HL-60 (cell line): Measurements from ENCODE around the gene GON4L.
A peak's percentile ranks its signal among the peaks of the same experiment; 100 is the strongest.
"Not testable (repeated sequence)": the region's sequence is repeated elsewhere in the genome, so short reads cannot be mapped to it uniquely, and the experiment has no call there.

Source experiments
- DNase-seq, 2 experiments: peaks; one replicate each; pipeline ENCODE4 v3.0.0-alpha.2; 2010 to 2020; ENCODE audit warnings: low read depth in 1 of 2, low spot score in 1 of 2
- H3K27ac ChIP-seq: fragments of 250-450 bp; sonication (Bioruptor Pico); replicated peaks from 2 replicates; pipeline ENCODE4 v1.5.1; 2020; ENCODE audit warnings: mild to moderate bottlenecking, moderate library complexity
- H3K27me3 ChIP-seq: fragments of 250-450 bp; sonication (Bioruptor Pico); 2 replicates; pipeline ENCODE4 v1.5.1; 2021; ENCODE audit warnings: mild to moderate bottlenecking, moderate library complexity; ENCODE audit not compliant: insufficient read depth, poor library complexity, severe bottlenecking
- H3K4me3 ChIP-seq: replicated peaks from 2 replicates; pipeline ENCODE4 v1.5.1; 2011; ENCODE audit warnings: mild to moderate bottlenecking, control low read depth, low read length; ENCODE audit not compliant: insufficient read depth
- GABPA ChIP-seq: IDR thresholded peaks from 2 replicates; pipeline ENCODE4 v1.6.1; 2012; ENCODE audit warnings: low read depth
- POLR2AphosphoS5 ChIP-seq: IDR thresholded peaks from 2 replicates; pipeline ENCODE4 v1.6.1; 2012; ENCODE audit warnings: low read depth
- SPI1 ChIP-seq: IDR thresholded peaks from 2 replicates; pipeline ENCODE4 v1.6.1; 2012; ENCODE audit warnings: low read depth, mild to moderate bottlenecking, borderline replicate concordance
- TF ChIP-seq, protein P1 (sequence below): IDR thresholded peaks from 2 replicates; pipeline ENCODE4 v1.6.1; 2012; ENCODE audit warnings: low read depth; ENCODE audit not compliant: insufficient replicate concordance
- TF ChIP-seq, protein P2 (sequence below): IDR thresholded peaks from one replicate; pipeline ENCODE4 v1.5.1; 2011; ENCODE audit warnings: low read length, control low read depth, inconsistent platforms; ENCODE audit not compliant: insufficient read depth

GON4L gene

DNA sequence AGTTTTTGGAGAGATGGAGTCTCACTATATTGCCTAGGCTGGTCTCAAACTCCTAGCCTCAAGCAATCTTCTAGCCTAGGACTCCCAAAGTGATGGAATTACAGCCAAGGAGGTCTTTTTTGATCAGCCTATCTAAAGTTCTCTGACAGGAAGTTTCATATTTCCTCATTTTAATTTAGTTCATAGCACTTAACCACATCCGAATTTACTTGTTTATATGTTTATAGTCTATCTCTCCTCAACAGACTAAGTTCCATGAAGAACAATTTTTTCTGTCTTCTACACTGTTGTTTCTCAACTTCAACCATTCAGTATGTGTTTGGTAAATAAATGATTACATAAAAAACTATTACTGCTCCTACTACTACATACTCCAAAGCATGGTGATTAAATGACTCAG lies 47.9 kb downstream of the GON4L start:
- Histone ChIP-seq H3K27ac (no peak overlapping the region; the same call in 1 of the 2 replicates), H3K27me3 (no peaks in the 10 kb centered on the region), H3K4me3 (no peak overlapping the region)
- DNase-seq = no peak
- TF ChIP-seq, protein P1, sequence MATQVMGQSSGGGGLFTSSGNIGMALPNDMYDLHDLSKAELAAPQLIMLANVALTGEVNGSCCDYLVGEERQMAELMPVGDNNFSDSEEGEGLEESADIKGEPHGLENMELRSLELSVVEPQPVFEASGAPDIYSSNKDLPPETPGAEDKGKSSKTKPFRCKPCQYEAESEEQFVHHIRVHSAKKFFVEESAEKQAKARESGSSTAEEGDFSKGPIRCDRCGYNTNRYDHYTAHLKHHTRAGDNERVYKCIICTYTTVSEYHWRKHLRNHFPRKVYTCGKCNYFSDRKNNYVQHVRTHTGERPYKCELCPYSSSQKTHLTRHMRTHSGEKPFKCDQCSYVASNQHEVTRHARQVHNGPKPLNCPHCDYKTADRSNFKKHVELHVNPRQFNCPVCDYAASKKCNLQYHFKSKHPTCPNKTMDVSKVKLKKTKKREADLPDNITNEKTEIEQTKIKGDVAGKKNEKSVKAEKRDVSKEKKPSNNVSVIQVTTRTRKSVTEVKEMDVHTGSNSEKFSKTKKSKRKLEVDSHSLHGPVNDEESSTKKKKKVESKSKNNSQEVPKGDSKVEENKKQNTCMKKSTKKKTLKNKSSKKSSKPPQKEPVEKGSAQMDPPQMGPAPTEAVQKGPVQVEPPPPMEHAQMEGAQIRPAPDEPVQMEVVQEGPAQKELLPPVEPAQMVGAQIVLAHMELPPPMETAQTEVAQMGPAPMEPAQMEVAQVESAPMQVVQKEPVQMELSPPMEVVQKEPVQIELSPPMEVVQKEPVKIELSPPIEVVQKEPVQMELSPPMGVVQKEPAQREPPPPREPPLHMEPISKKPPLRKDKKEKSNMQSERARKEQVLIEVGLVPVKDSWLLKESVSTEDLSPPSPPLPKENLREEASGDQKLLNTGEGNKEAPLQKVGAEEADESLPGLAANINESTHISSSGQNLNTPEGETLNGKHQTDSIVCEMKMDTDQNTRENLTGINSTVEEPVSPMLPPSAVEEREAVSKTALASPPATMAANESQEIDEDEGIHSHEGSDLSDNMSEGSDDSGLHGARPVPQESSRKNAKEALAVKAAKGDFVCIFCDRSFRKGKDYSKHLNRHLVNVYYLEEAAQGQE = no peak
- TF ChIP-seq SPI1 = no peak
- TF ChIP-seq GABPA = no peak
- no peak for TF ChIP-seq POLR2AphosphoS5
- TF ChIP-seq, protein P2, sequence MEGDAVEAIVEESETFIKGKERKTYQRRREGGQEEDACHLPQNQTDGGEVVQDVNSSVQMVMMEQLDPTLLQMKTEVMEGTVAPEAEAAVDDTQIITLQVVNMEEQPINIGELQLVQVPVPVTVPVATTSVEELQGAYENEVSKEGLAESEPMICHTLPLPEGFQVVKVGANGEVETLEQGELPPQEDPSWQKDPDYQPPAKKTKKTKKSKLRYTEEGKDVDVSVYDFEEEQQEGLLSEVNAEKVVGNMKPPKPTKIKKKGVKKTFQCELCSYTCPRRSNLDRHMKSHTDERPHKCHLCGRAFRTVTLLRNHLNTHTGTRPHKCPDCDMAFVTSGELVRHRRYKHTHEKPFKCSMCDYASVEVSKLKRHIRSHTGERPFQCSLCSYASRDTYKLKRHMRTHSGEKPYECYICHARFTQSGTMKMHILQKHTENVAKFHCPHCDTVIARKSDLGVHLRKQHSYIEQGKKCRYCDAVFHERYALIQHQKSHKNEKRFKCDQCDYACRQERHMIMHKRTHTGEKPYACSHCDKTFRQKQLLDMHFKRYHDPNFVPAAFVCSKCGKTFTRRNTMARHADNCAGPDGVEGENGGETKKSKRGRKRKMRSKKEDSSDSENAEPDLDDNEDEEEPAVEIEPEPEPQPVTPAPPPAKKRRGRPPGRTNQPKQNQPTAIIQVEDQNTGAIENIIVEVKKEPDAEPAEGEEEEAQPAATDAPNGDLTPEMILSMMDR = no peak

DNA sequence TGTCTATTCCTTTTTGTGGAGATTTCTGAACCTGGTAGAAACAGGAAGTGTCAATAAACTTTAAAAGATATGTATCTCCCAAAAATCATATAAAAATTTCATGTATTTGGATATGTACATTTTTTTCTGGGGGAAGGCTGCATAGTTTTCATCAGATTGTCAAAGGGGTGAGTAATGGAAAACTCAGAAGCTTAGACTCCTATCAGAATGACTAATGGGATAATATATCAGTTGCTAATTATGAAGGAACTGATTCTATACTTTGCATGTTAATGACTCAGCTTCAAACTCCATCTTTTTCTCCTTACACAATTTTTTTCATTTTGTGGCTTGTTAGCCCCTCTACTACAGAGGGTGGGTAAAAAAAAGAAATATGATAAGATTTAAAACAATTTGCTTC lies 55.9 kb downstream of the GON4L start:
- Histone ChIP-seq H3K27me3 (no peaks in the 10 kb centered on the region), H3K27ac (no peak overlapping the region), H3K4me3 (no peak overlapping the region)
- no peak for DNase-seq
- peak; percentile 37; the same call in 1 of the 2 replicates for TF ChIP-seq SPI1
- TF ChIP-seq POLR2AphosphoS5 = no peak

DNA sequence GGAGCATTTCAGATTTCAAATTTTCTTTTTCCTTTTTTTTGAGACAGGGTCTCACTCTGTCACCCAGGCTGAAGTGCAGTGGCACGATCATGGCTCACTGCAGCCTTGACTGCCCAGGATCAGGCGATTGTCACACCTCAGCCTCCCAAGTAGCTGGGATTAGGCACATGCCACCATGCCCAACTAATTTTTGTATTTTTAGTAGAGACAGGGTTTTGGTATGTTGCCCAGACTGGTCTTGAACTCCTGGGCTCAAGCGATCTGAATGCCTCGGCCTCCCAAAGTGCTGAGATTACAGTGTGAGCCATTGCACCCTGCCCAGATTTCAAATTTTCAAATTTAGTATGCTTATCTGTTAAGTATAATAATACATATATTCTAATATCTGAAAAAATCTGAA lies 61.4 kb downstream of the GON4L start:
- H3K27ac ChIP-seq, DNase-seq, H3K27me3 ChIP-seq, H3K4me3 ChIP-seq: not testable (repeated sequence)

DNA sequence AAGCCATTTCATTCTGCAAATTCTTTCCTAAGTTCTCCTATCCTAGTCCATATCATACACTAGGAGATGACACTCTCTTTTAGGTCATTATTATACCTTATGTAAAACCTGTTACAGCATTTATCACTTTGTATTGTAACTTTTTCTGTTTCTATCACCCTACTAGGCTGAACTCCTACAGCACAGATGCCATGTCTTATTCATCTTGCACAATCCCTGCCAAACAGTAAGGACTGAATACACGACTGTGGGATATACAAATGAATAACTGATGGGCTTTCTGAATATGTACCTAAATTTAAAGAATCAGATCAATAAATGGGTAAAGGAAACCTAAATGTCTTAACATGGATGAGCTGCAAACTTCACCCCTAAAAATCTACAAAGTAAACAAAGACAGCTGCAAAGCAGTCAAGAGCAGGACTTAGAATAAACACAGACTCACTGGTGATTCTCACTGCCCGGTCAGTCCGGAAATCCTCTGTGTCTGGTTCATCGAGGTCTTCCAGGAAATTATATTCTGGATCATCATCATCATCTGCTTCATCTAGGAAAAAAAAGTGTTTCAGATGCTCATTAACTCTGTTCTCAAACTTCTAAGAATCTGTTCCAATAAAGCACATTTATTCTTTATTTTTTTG lies 62.3 kb downstream of the GON4L start:
- DNase-seq = no peak
- no peaks in the 10 kb centered on the region for H3K27me3 ChIP-seq
- no peak overlapping the region for H3K4me3 ChIP-seq
- no peak for TF ChIP-seq GABPA
- no peak for TF ChIP-seq POLR2AphosphoS5
- TF ChIP-seq SPI1 = no peak
- TF ChIP-seq, protein P1 = no peak
- TF ChIP-seq, protein P2 = no peak
- H3K27ac ChIP-seq = no peak overlapping the region

DNA sequence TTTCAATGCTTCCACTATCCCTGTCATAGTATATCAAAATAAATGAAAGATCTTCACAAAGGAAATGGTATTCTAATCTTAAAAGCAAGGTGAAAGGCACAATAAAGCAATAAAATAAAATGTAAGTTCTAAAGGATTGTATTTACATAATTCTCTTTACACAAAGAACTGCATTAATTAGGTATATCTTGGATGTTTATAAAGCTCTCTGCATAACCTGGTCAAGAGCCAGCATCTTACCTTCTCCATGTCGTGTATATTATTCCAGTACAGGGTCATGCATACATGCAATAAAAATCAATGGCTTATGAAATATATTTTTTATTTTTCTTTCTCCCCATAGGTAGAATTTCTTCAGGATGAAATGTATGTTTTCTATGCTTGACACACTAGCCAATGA lies 63.8 kb downstream of the GON4L start:
- no peak for DNase-seq
- Histone ChIP-seq H3K27me3 (no peaks in the 10 kb centered on the region), H3K4me3 (no peak overlapping the region), H3K27ac (no peak overlapping the region)
- TF ChIP-seq, protein P2 = no peak
- TF ChIP-seq, protein P1 = no peak
- no peak for TF ChIP-seq GABPA
